Activated CD4-positive, alpha-beta T cell treated with anti-CD3 and anti-CD28 coated beads, Interleukin-2, amount 10 ng/mL, durations not matched to agents 24 days and 14 days (primary cell): Measurements from ENCODE around the gene PLAC1. TPM values are rescaled to one million over a fixed set of nuclear protein-coding genes. Genes with fewer than 3 reads are reported as not detected.

ENCODE experiments used
- DNase-seq: peaks from one replicate; pipeline ENCODE4 v3.0.0; 2022
- H3K27ac Mint-ChIP-seq: one replicate; pipeline ENCODE4 v1.8.0; 2022; ENCODE audit warnings: mild to moderate bottlenecking, mixed read lengths
- H3K27me3 Mint-ChIP-seq: one replicate; pipeline ENCODE4 v1.8.0; 2022; ENCODE audit warnings: mixed read lengths
- H3K36me3 Mint-ChIP-seq: one replicate; pipeline ENCODE4 v1.8.0; 2022; ENCODE audit warnings: low read depth, mild to moderate bottlenecking, mixed read lengths
- H3K4me1 Mint-ChIP-seq: one replicate; pipeline ENCODE4 v1.8.0; 2021; ENCODE audit warnings: mixed read lengths
- H3K4me3 Mint-ChIP-seq: one replicate; pipeline ENCODE4 v1.8.0; 2022; ENCODE audit warnings: mild to moderate bottlenecking, moderate library complexity, mixed read lengths
- H3K9me3 Mint-ChIP-seq: one replicate; pipeline ENCODE4 v1.8.0; 2021; ENCODE audit warnings: mixed read lengths
- intact Hi-C: fragments of 100-400 bp; cut with micrococcal nuclease; formaldehyde crosslinking; loops from one replicate; pipeline ENCODE4 v1.15.1; 2023
- total RNA-seq: library from RNA; stranded (reverse); gene quantifications from 2 replicates; pipeline ENCODE4 v1.2.3, GENCODE V29; 2022

The PLAC1 gene
- total RNA-seq, 1 donor from 2014 or later = not detected

GRCh38 chrX:134525086-134525792, 133.0 kb downstream of the PLAC1 start:
- Mint-ChIP-seq H3K4me3 (no peak overlapping the region), H3K27me3 (no peaks in the 10 kb centered on the region), H3K27ac (no peak overlapping the region), H3K9me3 (no peaks in the 10 kb centered on the region), H3K4me1 (peaks cover 10% of the 10 kb centered on the region), H3K36me3 (peaks cover 3% of the 10 kb centered on the region)
- intact Hi-C loops = no loop called here
- no peak for DNase-seq

DNA sequence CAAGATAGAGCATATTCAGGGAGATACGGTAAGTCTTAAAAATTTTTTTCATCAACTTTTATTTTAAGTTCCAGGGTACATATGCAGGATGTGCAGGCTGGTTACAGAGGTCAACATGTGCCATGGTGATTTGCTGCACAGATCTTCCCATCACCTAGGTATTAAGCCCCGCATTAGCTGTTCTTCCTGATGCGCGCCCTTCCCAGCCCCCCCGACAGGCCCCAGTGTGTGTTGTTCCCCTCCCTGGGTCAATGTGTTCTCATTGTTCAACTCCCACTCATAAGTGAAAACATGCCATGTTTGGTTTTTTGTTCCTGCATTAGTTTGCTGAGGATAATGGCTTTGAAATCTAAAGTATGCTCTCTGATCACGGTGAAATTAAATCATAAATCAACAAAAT, 134.1 kb downstream of the PLAC1 start:
- intact Hi-C loops = loop anchor here (5.0 kb wide), 1 partner anchor 238 kb away; no protein-coding TSS in a partner anchor
- Mint-ChIP-seq H3K36me3 (peaks cover 3% of the 10 kb centered on the region), H3K4me3 (no peak overlapping the region), H3K4me1 (peaks cover 10% of the 10 kb centered on the region), H3K27ac (no peak overlapping the region), H3K9me3 (no peaks in the 10 kb centered on the region), H3K27me3 (no peaks in the 10 kb centered on the region)
- DNase-seq = no peak

DNA sequence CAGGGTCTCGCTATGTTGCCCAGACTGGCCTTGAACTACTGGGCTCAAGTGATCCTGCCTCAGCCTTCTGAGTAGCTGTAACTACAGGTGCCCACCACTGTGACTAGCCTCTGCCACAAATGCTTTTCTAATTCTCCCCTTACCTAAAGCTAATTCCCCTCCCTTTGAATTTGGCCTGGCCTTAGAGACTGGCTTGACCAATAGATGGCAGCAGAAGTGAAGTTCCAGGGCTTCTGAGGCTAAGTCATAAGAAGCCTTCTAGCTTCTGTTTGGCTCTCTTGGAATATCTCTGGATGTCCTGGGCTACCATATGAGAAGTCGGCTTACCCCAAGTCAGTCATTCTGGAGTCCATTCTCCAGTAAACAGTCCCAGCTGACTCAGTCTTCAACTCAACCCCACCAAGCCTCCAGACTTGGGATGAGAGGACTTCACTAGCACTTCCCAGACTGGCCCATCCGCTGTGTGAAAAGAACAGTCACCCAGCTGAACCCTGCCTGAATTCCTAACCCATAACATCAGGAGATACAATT, 137.3 kb downstream of the PLAC1 start:
- intact Hi-C loops = loop anchor here (5.0 kb wide), 1 partner anchor 241 kb away; no protein-coding TSS in a partner anchor
- H3K4me3 Mint-ChIP-seq = no peak overlapping the region
- H3K36me3 Mint-ChIP-seq = peaks cover 3% of the 10 kb centered on the region
- H3K9me3 Mint-ChIP-seq = no peaks in the 10 kb centered on the region
- no peaks in the 10 kb centered on the region for H3K27me3 Mint-ChIP-seq
- no peak overlapping the region for H3K27ac Mint-ChIP-seq
- H3K4me1 Mint-ChIP-seq = peaks cover 10% of the 10 kb centered on the region
- peak; percentile 64 for DNase-seq

Other genes starting within 250 kb of the PLAC1 start
- 121 and 128 TPM in 2 replicates for gene HPRT1, start 198.3 kb downstream of the PLAC1 start, total RNA-seq
- 42.6 and 43.4 TPM in 2 replicates for gene PABIR2, start 138.7 kb upstream of the PLAC1 start, total RNA-seq